ENCODE data around the gene ATP2A1. TPM values are rescaled to one million over a fixed set of nuclear protein-coding genes. Genes with fewer than 3 reads are reported as not detected.

The ATP2A1 gene
- total and polyA plus RNA-seq, 2 donors (not counting 3 experiments of a cell fraction or from before 2014, with no cell fraction given) = 1.2 to 2.5 TPM

DNA sequence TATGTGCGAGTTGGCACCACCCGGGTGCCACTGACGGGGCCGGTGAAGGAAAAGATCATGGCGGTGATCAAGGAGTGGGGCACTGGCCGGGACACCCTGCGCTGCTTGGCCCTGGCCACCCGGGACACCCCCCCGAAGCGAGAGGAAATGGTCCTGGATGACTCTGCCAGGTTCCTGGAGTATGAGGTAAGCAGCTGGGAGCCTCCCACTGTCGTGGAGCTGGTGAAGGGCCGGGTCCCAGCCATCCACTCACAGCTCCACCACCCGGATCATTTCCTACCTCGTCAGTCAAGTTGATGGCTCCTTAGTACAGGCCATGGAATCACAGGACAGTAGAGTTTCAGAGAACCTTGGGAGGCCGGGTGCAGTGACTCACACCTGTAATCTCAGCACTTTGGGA, 20.0 kb downstream of the ATP2A1 start:
- DNase-seq (ENCODE audit: low read depth, low spot score) (no peak), FAIRE-seq (no peak)
- Histone ChIP-seq H3K9ac (replicated peaks; ENCODE audit: extremely low read depth, insufficient read depth, low read length) (no peak overlapping the region), H3K4me3 (replicated peaks in 1 of 3; ENCODE audit: insufficient read depth in 1 of 3, low read depth in 1 of 3, low read length in 3 of 3) (no peak overlapping the region), H3K4me2 (ENCODE audit: insufficient read depth, low read length) (no peak overlapping the region), H3K4me1 (ENCODE audit: control insufficient read depth, extremely low read depth, insufficient read depth, low read length) (no peaks in the 10 kb centered on the region), H3K79me2 (ENCODE audit: control insufficient read depth, insufficient read depth, low read length) (no peaks in the 10 kb centered on the region), H4K20me1 (replicated peaks; ENCODE audit: control insufficient read depth, extremely low read depth, insufficient read depth, low read length) (no peaks in the 10 kb centered on the region), H2AFZ (ENCODE audit: low read depth, low read length) (no peak overlapping the region), H3K9me3 (replicated peaks; ENCODE audit: control insufficient read depth, insufficient read depth, low read length) (no peaks in the 10 kb centered on the region), H3K27me3 (ENCODE audit: control insufficient read depth in 2 of 2, insufficient read depth in 2 of 2, low read length in 2 of 2) (no peaks in the 10 kb centered on the region), H3K27ac (ENCODE audit: insufficient read depth, low read depth, low read length) (no peak overlapping the region), H3K9me1 (replicated peaks; ENCODE audit: control insufficient read depth, extremely low read depth, insufficient read depth, low read length) (no peaks in the 10 kb centered on the region), H3K36me3 (ENCODE audit: control insufficient read depth in 2 of 2, extremely low read depth in 1 of 2, insufficient read depth in 2 of 2, low read length in 2 of 2) (no peaks in the 10 kb centered on the region)
- intact Hi-C loops (cut with micrococcal nuclease) = no loop called here
- TF ChIP-seq GATA2 (IDR thresholded peaks at IDR 0.05; ENCODE audit: insufficient read depth, insufficient read length, low read depth, low read length) = no peak
- no peak for TF ChIP-seq JUN (IDR thresholded peaks at IDR 0.05; ENCODE audit: borderline replicate concordance, insufficient read depth, insufficient read length, low read depth)
- TF ChIP-seq, protein P1, sequence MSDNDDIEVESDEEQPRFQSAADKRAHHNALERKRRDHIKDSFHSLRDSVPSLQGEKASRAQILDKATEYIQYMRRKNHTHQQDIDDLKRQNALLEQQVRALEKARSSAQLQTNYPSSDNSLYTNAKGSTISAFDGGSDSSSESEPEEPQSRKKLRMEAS (IDR thresholded peaks at IDR 0.05; ENCODE audit: insufficient read depth, insufficient read length) = no peak
- ChIA-PET POLR2A (interaction anchor here (0.9 kb wide), 1 partner anchor 19 kb away, joined by 4 read pairs; no protein-coding TSS in a partner anchor), CTCF (interaction anchor here (1.8 kb wide), 1 partner anchor 47 kb away, joined by 4 read pairs; no protein-coding TSS in a partner anchor)
- dilution Hi-C loops (cut with MboI; ENCODE audit: extremely low pct_ligation_motif_present, low sequenced_read_pairs) = no loop called here
- no TSS peak for BruUV-seq (replicated peaks)

DNA sequence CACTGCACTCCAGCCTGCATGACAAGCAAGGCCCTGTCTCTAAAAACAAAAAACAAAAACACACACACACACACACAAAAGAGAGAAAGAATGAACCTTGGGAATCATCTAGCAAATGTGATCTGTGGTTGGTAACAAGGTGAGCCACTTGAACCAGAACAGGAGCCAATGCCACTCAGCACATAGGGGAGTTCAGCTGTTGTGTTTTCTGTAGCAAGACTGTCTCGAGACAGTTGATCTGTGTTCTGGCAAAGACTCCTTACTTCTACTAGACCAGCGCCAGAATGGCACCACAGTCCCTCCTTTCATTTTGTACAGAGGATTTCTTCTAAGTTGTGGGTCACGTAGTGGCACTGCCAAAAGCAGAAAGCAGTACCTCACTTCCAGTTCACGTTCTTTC, 20.7 kb downstream of the ATP2A1 start:
- BruUV-seq (replicated peaks) = no TSS peak
- Histone ChIP-seq H3K9me3 (replicated peaks; ENCODE audit: control insufficient read depth, insufficient read depth, low read length) (no peaks in the 10 kb centered on the region), H3K4me3 (replicated peaks in 1 of 3; ENCODE audit: insufficient read depth in 1 of 3, low read depth in 1 of 3, low read length in 3 of 3) (no peak overlapping the region), H2AFZ (ENCODE audit: low read depth, low read length) (no peak overlapping the region), H3K9ac (replicated peaks; ENCODE audit: extremely low read depth, insufficient read depth, low read length) (no peak overlapping the region), H4K20me1 (replicated peaks; ENCODE audit: control insufficient read depth, extremely low read depth, insufficient read depth, low read length) (no peaks in the 10 kb centered on the region), H3K79me2 (ENCODE audit: control insufficient read depth, insufficient read depth, low read length) (no peaks in the 10 kb centered on the region), H3K27ac (ENCODE audit: insufficient read depth, low read depth, low read length) (no peak overlapping the region), H3K27me3 (ENCODE audit: control insufficient read depth in 2 of 2, insufficient read depth in 2 of 2, low read length in 2 of 2) (no peaks in the 10 kb centered on the region), H3K4me2 (ENCODE audit: insufficient read depth, low read length) (no peak overlapping the region), H3K4me1 (ENCODE audit: control insufficient read depth, extremely low read depth, insufficient read depth, low read length) (no peaks in the 10 kb centered on the region), H3K9me1 (replicated peaks; ENCODE audit: control insufficient read depth, extremely low read depth, insufficient read depth, low read length) (no peaks in the 10 kb centered on the region), H3K36me3 (ENCODE audit: control insufficient read depth in 2 of 2, extremely low read depth in 1 of 2, insufficient read depth in 2 of 2, low read length in 2 of 2) (no peaks in the 10 kb centered on the region)
- dilution Hi-C loops (cut with MboI; ENCODE audit: extremely low pct_ligation_motif_present, low sequenced_read_pairs) = no loop called here
- no peak for TF ChIP-seq POLR2A (IDR thresholded peaks at IDR 0.05; ENCODE audit: low read depth, low read length)
- no peak for TF ChIP-seq GATA2 (IDR thresholded peaks at IDR 0.05; ENCODE audit: insufficient read depth, insufficient read length, low read depth, low read length)
- no peak for TF ChIP-seq FOS (IDR thresholded peaks at IDR 0.05; ENCODE audit: borderline replicate concordance, insufficient read depth, low read length)
- TF ChIP-seq, protein P1 (IDR thresholded peaks at IDR 0.05; ENCODE audit: insufficient read depth, insufficient read length) = no peak
- TF ChIP-seq POLR2AphosphoS5 (IDR thresholded peaks at IDR 0.05; ENCODE audit: insufficient read depth, low read depth, low read length) = no peak
- TF ChIP-seq CTCF (IDR thresholded peaks at IDR 0.05; ENCODE audit: extremely low read depth in 1 of 2, insufficient read depth in 1 of 2, low read depth in 1 of 2, low read length in 2 of 2) = no peak
- no peak for TF ChIP-seq EZH2 (IDR thresholded peaks at IDR 0.05; ENCODE audit: borderline replicate concordance, low read depth, low read length, severe bottlenecking)
- TF ChIP-seq JUN (IDR thresholded peaks at IDR 0.05; ENCODE audit: borderline replicate concordance, insufficient read depth, insufficient read length, low read depth) = no peak
- no peak for TF ChIP-seq MYC (IDR thresholded peaks at IDR 0.05; ENCODE audit: low read depth, low read length)
- DNase-seq (ENCODE audit: low read depth, low spot score) = no peak
- POLR2A ChIA-PET = interaction anchor here (0.9 kb wide), 1 partner anchor 20 kb away, joined by 4 read pairs; no protein-coding TSS in a partner anchor
- CTCF ChIA-PET = interaction anchor here (1.8 kb wide), 1 partner anchor 46 kb away, joined by 4 read pairs; no protein-coding TSS in a partner anchor
- no peak for FAIRE-seq
- intact Hi-C loops (cut with micrococcal nuclease) = no loop called here
